Fibroblast of lung (primary cell): ENCODE measurements around the gene PRKAR1A. TPM values are rescaled to one million over a fixed set of nuclear protein-coding genes. Genes with fewer than 3 reads are reported as not detected.
A peak's percentile ranks its signal among the peaks of the same experiment; 100 is the strongest.

Source experiments
- DNase-seq, 2 donors: peaks; one replicate each; pipeline versions ENCODE4 v3.0.0 to v3.0.0-alpha.2; 2010; ENCODE audit warnings: low read depth in 2 of 2
- H2AFZ ChIP-seq: 2 replicates; pipeline ENCODE4 v1.5.1; 2012; ENCODE audit warnings: low read length, control low read depth, inconsistent platforms
- H3K27ac ChIP-seq: 2 replicates; pipeline ENCODE4 v1.5.1; 2011; ENCODE audit warnings: low read length, control low read depth; ENCODE audit not compliant: insufficient read depth
- H3K27me3 ChIP-seq: 2 replicates; pipeline ENCODE4 v1.5.1; 2011; ENCODE audit warnings: mild to moderate bottlenecking, low read length; ENCODE audit not compliant: control insufficient read depth, insufficient read depth
- H3K36me3 ChIP-seq: 2 replicates; pipeline ENCODE4 v1.5.1; 2011; ENCODE audit warnings: low read length; ENCODE audit not compliant: control insufficient read depth, insufficient read depth
- H3K4me1 ChIP-seq: 2 replicates; pipeline ENCODE4 v1.5.1; 2011; ENCODE audit warnings: low read length; ENCODE audit not compliant: control insufficient read depth, insufficient read depth; ENCODE audit errors: extremely low read depth
- H3K4me2 ChIP-seq: 2 replicates; pipeline ENCODE4 v1.5.1; 2011; ENCODE audit warnings: low read length, control low read depth; ENCODE audit not compliant: insufficient read depth; ENCODE audit errors: extremely low read depth
- H3K4me3 ChIP-seq, 4 experiments: fragments of 200-600 bp in 1 of 4; sonication (generic) in 1 of 4; replicated peaks in 1 of 4; 2 replicates each; pipeline ENCODE4 v1.5.1; 2011 to 2016; ENCODE audit warnings: low read length in 4 of 4, low read depth in 3 of 4, mild to moderate bottlenecking in 3 of 4, control low read depth in 2 of 4, inconsistent platforms in 1 of 4, mixed read lengths in 1 of 4; ENCODE audit not compliant: insufficient read depth in 1 of 4; ENCODE audit errors: control extremely low read depth in 1 of 4
- H3K79me2 ChIP-seq: 2 replicates; pipeline ENCODE4 v1.5.1; 2012; ENCODE audit warnings: mild to moderate bottlenecking, low read length, inconsistent platforms; ENCODE audit not compliant: control insufficient read depth, insufficient read depth
- H3K9ac ChIP-seq: 2 replicates; pipeline ENCODE4 v1.5.1; 2011; ENCODE audit warnings: mild to moderate bottlenecking, low read length, control low read depth; ENCODE audit not compliant: insufficient read depth
- H3K9me3 ChIP-seq: 2 replicates; pipeline ENCODE4 v1.5.1; 2012; ENCODE audit warnings: low read depth, low read length; ENCODE audit not compliant: control insufficient read depth, insufficient read depth
- H4K20me1 ChIP-seq: 2 replicates; pipeline ENCODE4 v1.5.1; 2011; ENCODE audit warnings: low read length; ENCODE audit not compliant: control insufficient read depth, insufficient read depth; ENCODE audit errors: extremely low read depth
- CTCF ChIP-seq, 2 donors: IDR thresholded peaks in 1 of 2; conservative IDR thresholded peaks in 1 of 2; 1 replicate in 1 of 2; 2 replicates in 1 of 2; pipeline ENCODE4 v1.5.1; 2011 to 2012; ENCODE audit warnings: low read length in 2 of 2, control low read depth in 1 of 2, inconsistent platforms in 1 of 2, low read depth in 1 of 2, mild to moderate bottlenecking in 1 of 2
- EZH2 ChIP-seq: IDR thresholded peaks from 2 replicates; pipeline ENCODE4 v1.5.1; 2012; ENCODE audit warnings: low read length, control low read depth, mild to moderate bottlenecking; ENCODE audit errors: missing control alignments
- polyA plus RNA-seq, 2 donors: library from polyadenylated mRNA; depleted of rRNA in 1 of 2; stranded (reverse) in 1 of 2; unstranded in 1 of 2; fragments of >200 nt; gene quantifications; 2 replicates each; pipeline ENCODE4 v1.2.1, GENCODE V29; 2011 to 2012; ENCODE audit warnings: missing spikeins in 1 of 2
- total RNA-seq: library from RNA; depleted of rRNA; stranded (reverse); fragments of >200 nt; gene quantifications from 2 replicates; pipeline ENCODE4 v1.2.1, GENCODE V29; 2014

Gene PRKAR1A
- total and polyA plus RNA-seq, 2 donors (not counting 1 experiment from before 2014, with no cell fraction given) = 285 to 290 TPM

GRCh38 chr17:68566442-68566738 is 54.2 kb downstream of the PRKAR1A start:
- H3K79me2 ChIP-seq = no peaks in the 10 kb centered on the region
- H4K20me1 ChIP-seq = no peaks in the 10 kb centered on the region
- H3K27ac ChIP-seq = no peak overlapping the region
- no peaks in the 10 kb centered on the region for H3K4me1 ChIP-seq
- TF ChIP-seq CTCF (conservative IDR thresholded peaks at IDR 0.05 in 1 of 2, IDR thresholded peaks at IDR 0.05 in 1 of 2; ENCODE audit: low read depth in 1 of 2, low read length in 2 of 2) (no peak), EZH2 (no peak)
- no peak overlapping the region for H3K4me3 ChIP-seq
- H3K27me3 ChIP-seq = no peaks in the 10 kb centered on the region
- no peak overlapping the region for H3K9ac ChIP-seq
- H3K36me3 ChIP-seq = no peaks in the 10 kb centered on the region
- no peak overlapping the region for H2AFZ ChIP-seq
- H3K9me3 ChIP-seq = no peaks in the 10 kb centered on the region
- H3K4me2 ChIP-seq = no peak overlapping the region
- DNase-seq = peak in 1 of 2 donors; percentile 45

GRCh38 chr17:68567035-68567434 is 54.8 kb downstream of the PRKAR1A start:
- Histone ChIP-seq H3K4me1 (no peaks in the 10 kb centered on the region), H3K4me2 (no peak overlapping the region), H3K79me2 (no peaks in the 10 kb centered on the region), H2AFZ (no peak overlapping the region), H3K9ac (no peak overlapping the region), H3K9me3 (no peaks in the 10 kb centered on the region), H3K36me3 (no peaks in the 10 kb centered on the region), H3K27ac (no peak overlapping the region), H3K27me3 (no peaks in the 10 kb centered on the region), H3K4me3 (no peak overlapping the region), H4K20me1 (no peaks in the 10 kb centered on the region)
- no peak for TF ChIP-seq CTCF (conservative IDR thresholded peaks at IDR 0.05 in 1 of 2, IDR thresholded peaks at IDR 0.05 in 1 of 2; ENCODE audit: low read depth in 1 of 2, low read length in 2 of 2)
- no peak for DNase-seq

- Histone ChIP-seq H3K4me1 (no peaks in the 10 kb centered on the region), H3K79me2 (no peaks in the 10 kb centered on the region), H3K4me2 (no peak overlapping the region), H3K9me3 (no peaks in the 10 kb centered on the region), H3K27me3 (no peaks in the 10 kb centered on the region), H3K27ac (no peak overlapping the region), H3K9ac (no peak overlapping the region), H3K36me3 (no peaks in the 10 kb centered on the region), H4K20me1 (no peaks in the 10 kb centered on the region), H3K4me3 (no peak overlapping the region), H2AFZ (no peak overlapping the region)
- TF ChIP-seq EZH2 = no peak
- TF ChIP-seq CTCF (conservative IDR thresholded peaks at IDR 0.05 in 1 of 2, IDR thresholded peaks at IDR 0.05 in 1 of 2; ENCODE audit: low read depth in 1 of 2, low read length in 2 of 2) = no peak
- DNase-seq = no peak
These were observed 55.4 kb downstream of the PRKAR1A start for GRCh38 chr17:68567581-68567980.
